WTC11 (cell line): ENCODE measurements around the gene ZNF747.

Experiments used
- ATF2 ChIP-seq: sonication (generic); formaldehyde crosslinking; IDR thresholded peaks from 2 replicates; pipeline ENCODE4 v1.8.1; 2022; ENCODE audit warnings: low read depth, missing genetic modification reagents, borderline replicate concordance
- ATF6 ChIP-seq: sonication (generic); formaldehyde crosslinking; IDR thresholded peaks from 2 replicates; pipeline ENCODE4 v1.8.1; 2023; ENCODE audit warnings: mild to moderate bottlenecking, missing genetic modification reagents
- CBFB ChIP-seq: sonication (generic); formaldehyde crosslinking; IDR thresholded peaks from 2 replicates; pipeline ENCODE4 v1.8.1; 2022; ENCODE audit warnings: mild to moderate bottlenecking, low read depth, missing genetic modification reagents
- CREB1 ChIP-seq: sonication (generic); formaldehyde crosslinking; IDR thresholded peaks from 2 replicates; pipeline ENCODE4 v1.8.0; 2023; ENCODE audit warnings: mild to moderate bottlenecking, missing genetic modification reagents
- CTCF ChIP-seq: fragments of 200-600 bp; IDR thresholded peaks from 2 replicates; pipeline ENCODE4 v1.8.0; 2022; ENCODE audit warnings: antibody characterized with exemption
- FOXP1 ChIP-seq: sonication (generic); formaldehyde crosslinking; IDR thresholded peaks from 2 replicates; pipeline ENCODE4 v1.8.0; 2022; ENCODE audit warnings: missing genetic modification reagents, mild to moderate bottlenecking, moderate library complexity, borderline replicate concordance
- GRHL2 ChIP-seq: fragments of 250-450 bp; sonication (Bioruptor Pico); IDR thresholded peaks from 2 replicates; pipeline ENCODE4 v1.8.0; 2022; ENCODE audit warnings: mild to moderate bottlenecking, moderate library complexity; ENCODE audit not compliant: insufficient replicate concordance, severe bottlenecking
- JAZF1 ChIP-seq: fragments of 250-450 bp; sonication (Bioruptor Pico); IDR thresholded peaks from 2 replicates; pipeline ENCODE4 v1.9.0; 2021; ENCODE audit warnings: moderate library complexity, mild to moderate bottlenecking, inconsistent platforms
- NR1H2 ChIP-seq: sonication (generic); formaldehyde crosslinking; IDR thresholded peaks from 2 replicates; pipeline ENCODE4 v1.9.0; 2021; ENCODE audit warnings: mild to moderate bottlenecking, moderate library complexity, missing genetic modification reagents
- SMAD3 ChIP-seq: sonication (generic); formaldehyde crosslinking; IDR thresholded peaks from 2 replicates; pipeline ENCODE4 v1.8.0; 2022; ENCODE audit warnings: missing genetic modification reagents, mild to moderate bottlenecking, borderline replicate concordance
- SP1 ChIP-seq: sonication (generic); formaldehyde crosslinking; conservative IDR thresholded peaks from 2 replicates; pipeline ENCODE4 v1.8.1; 2022; ENCODE audit warnings: missing genetic modification reagents
- STAT6 ChIP-seq: sonication (generic); formaldehyde crosslinking; conservative IDR thresholded peaks from 2 replicates; pipeline ENCODE4 v1.8.1; 2023; ENCODE audit warnings: mild to moderate bottlenecking, low read depth, missing genetic modification reagents, moderate library complexity
- USF1 ChIP-seq: sonication (generic); formaldehyde crosslinking; IDR thresholded peaks from 2 replicates; pipeline ENCODE4 v1.8.0; 2022; ENCODE audit warnings: mild to moderate bottlenecking, missing genetic modification reagents
- ZNF232 ChIP-seq: sonication (generic); formaldehyde crosslinking; IDR thresholded peaks from 2 replicates; pipeline ENCODE4 v1.8.0; 2022; ENCODE audit warnings: mild to moderate bottlenecking, missing genetic modification reagents

GRCh38 chr16:30562021-30562420 is 27.4 kb upstream of the ZNF747 start:
- no peak for TF ChIP-seq NR1H2 (CRISPR knock-in tag)
- no peak for TF ChIP-seq FOXP1 (CRISPR knock-in tag)
- no peak for TF ChIP-seq GRHL2
- TF ChIP-seq CTCF: no peak
- TF ChIP-seq SP1 (CRISPR knock-in tag): no peak
- no peak for TF ChIP-seq STAT6 (CRISPR knock-in tag)
- no peak for TF ChIP-seq ZNF232 (CRISPR knock-in tag)
- TF ChIP-seq CREB1 (CRISPR knock-in tag): no peak
- TF ChIP-seq SMAD3 (CRISPR knock-in tag): no peak
- no peak for TF ChIP-seq CBFB (CRISPR knock-in tag)
- no peak for TF ChIP-seq ATF6 (CRISPR knock-in tag)
- no peak for TF ChIP-seq ATF2 (CRISPR knock-in tag)
- no peak for TF ChIP-seq JAZF1
- TF ChIP-seq USF1: no peak
